SU-DHL-6 (cell line): Measurements from ENCODE around the gene VCAN.

Source experiments
- H2AFZ ChIP-seq: fragments of 200-600 bp; sonication (generic); 2 replicates; pipeline ENCODE4 v1.6.1; 2014; ENCODE audit warnings: low read depth, mild to moderate bottlenecking, moderate library complexity, mixed read lengths, antibody characterized with exemption, low read length; ENCODE audit not compliant: severe bottlenecking
- H3F3A ChIP-seq: fragments of 200-600 bp; shearing (Covaris generic); 2 replicates; pipeline ENCODE4 v1.6.0; 2016; ENCODE audit warnings: antibody characterized with exemption, mild to moderate bottlenecking; ENCODE audit not compliant: insufficient read depth
- H3K27ac ChIP-seq: fragments of 200-600 bp; sonication (generic); 2 replicates; pipeline ENCODE4 v1.5.1; 2016; ENCODE audit warnings: low read depth, mild to moderate bottlenecking, low read length, moderate library complexity, mixed read lengths
- H3K27me3 ChIP-seq: fragments of 200-600 bp; sonication (generic), shearing (Covaris generic); 2 replicates; pipeline ENCODE4 v1.6.0; 2014; ENCODE audit warnings: mild to moderate bottlenecking, low read length
- H3K36me3 ChIP-seq: fragments of 200-600 bp; sonication (generic); 2 replicates; pipeline ENCODE4 v1.6.1; 2014; ENCODE audit warnings: mild to moderate bottlenecking, low read length, mixed read lengths
- H3K4me2 ChIP-seq: fragments of 300-600, 200-600 bp; shearing (Covaris generic), sonication (generic); 2 replicates; pipeline ENCODE4 v1.6.0; 2014; ENCODE audit warnings: low read length, low read depth, mild to moderate bottlenecking; ENCODE audit not compliant: poor library complexity, severe bottlenecking
- H3K4me3 ChIP-seq: fragments of 200-600 bp; sonication (generic); 2 replicates; pipeline ENCODE4 v1.5.1; 2014; ENCODE audit warnings: antibody characterized with exemption, low read length, mild to moderate bottlenecking, mixed read lengths; ENCODE audit not compliant: insufficient read depth, poor library complexity, severe bottlenecking
- H3K79me2 ChIP-seq: fragments of 200-600 bp; sonication (generic); 2 replicates; pipeline ENCODE4 v1.6.1; 2014; ENCODE audit warnings: mild to moderate bottlenecking, low read length, moderate library complexity; ENCODE audit not compliant: insufficient read depth
- H3K9ac ChIP-seq: fragments of 200-600 bp; sonication (generic); 2 replicates; pipeline ENCODE4 v1.7.0; 2014; ENCODE audit warnings: mild to moderate bottlenecking, low read length
- H3K9me2 ChIP-seq: fragments of 200-600 bp; sonication (generic); replicated peaks from 2 replicates; pipeline ENCODE4 v1.6.1; 2014; ENCODE audit warnings: low read length; ENCODE audit not compliant: insufficient read depth
- H3K9me3 ChIP-seq: fragments of 200-600 bp; sonication (generic); 2 replicates; pipeline ENCODE4 v1.6.1; 2014; ENCODE audit warnings: low read length, mixed read lengths; ENCODE audit not compliant: insufficient read depth
- H4K20me1 ChIP-seq: fragments of 200-600 bp; sonication (generic); 2 replicates; pipeline ENCODE4 v1.6.1; 2014; ENCODE audit warnings: low read depth, mild to moderate bottlenecking, antibody characterized with exemption, low read length, moderate library complexity, mixed read lengths
- EZH2phosphoT487 ChIP-seq: fragments of 200-600 bp; sonication (generic), shearing (Covaris generic); conservative IDR thresholded peaks from 2 replicates; pipeline ENCODE4 v1.6.1; 2018; ENCODE audit warnings: mild to moderate bottlenecking, antibody characterized with exemption, low read length, moderate library complexity, mixed read lengths
- TF ChIP-seq, protein P1 (sequence below): fragments of 200-600 bp; sonication (generic); IDR thresholded peaks from one replicate; pipeline ENCODE4 v1.5.1; 2017; ENCODE audit warnings: antibody characterized with exemption, mild to moderate bottlenecking, low read length, moderate library complexity; ENCODE audit not compliant: insufficient read depth, poor library complexity, severe bottlenecking

Gene VCAN

GRCh38 chr5:83440826-83441225 lies 30.7 kb upstream of the VCAN start:
- H3K27ac ChIP-seq, result no peak overlapping the region

DNA sequence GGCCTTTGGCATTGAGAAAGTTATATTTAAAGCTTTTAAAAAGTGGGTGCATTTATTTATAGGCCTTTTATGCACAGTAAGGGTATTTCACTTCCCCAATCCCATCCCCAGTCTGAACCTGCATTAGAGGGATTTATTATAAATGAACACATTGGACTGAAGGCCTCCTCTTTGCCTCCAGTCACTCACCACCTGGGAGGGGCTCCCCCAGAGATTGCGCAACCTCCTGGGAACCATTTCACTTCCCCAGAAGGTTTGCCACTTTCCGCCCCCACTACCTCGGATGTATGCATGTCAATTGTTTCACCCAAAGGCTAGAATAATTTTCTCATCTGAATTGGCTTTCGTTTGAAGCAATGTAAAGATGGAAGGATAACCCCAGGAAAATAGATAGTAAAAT lies 29.8 kb upstream of the VCAN start:
- H3K4me2 ChIP-seq, result no peak overlapping the region
- no peak overlapping the region for H3K4me3 ChIP-seq
- no peak overlapping the region for H2AFZ ChIP-seq
- H3K9me2 ChIP-seq, result no peaks in the 10 kb centered on the region
- no peak overlapping the region for H3K27ac ChIP-seq
- H3K9me3 ChIP-seq, result no peaks in the 10 kb centered on the region
- TF ChIP-seq EZH2phosphoT487, result no peak
- TF ChIP-seq, protein P1, sequence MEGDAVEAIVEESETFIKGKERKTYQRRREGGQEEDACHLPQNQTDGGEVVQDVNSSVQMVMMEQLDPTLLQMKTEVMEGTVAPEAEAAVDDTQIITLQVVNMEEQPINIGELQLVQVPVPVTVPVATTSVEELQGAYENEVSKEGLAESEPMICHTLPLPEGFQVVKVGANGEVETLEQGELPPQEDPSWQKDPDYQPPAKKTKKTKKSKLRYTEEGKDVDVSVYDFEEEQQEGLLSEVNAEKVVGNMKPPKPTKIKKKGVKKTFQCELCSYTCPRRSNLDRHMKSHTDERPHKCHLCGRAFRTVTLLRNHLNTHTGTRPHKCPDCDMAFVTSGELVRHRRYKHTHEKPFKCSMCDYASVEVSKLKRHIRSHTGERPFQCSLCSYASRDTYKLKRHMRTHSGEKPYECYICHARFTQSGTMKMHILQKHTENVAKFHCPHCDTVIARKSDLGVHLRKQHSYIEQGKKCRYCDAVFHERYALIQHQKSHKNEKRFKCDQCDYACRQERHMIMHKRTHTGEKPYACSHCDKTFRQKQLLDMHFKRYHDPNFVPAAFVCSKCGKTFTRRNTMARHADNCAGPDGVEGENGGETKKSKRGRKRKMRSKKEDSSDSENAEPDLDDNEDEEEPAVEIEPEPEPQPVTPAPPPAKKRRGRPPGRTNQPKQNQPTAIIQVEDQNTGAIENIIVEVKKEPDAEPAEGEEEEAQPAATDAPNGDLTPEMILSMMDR, result no peak
- no peaks in the 10 kb centered on the region for H4K20me1 ChIP-seq
- H3K36me3 ChIP-seq, result no peaks in the 10 kb centered on the region
- no peak overlapping the region for H3K9ac ChIP-seq
- H3F3A ChIP-seq, result no peaks in the 10 kb centered on the region
- H3K79me2 ChIP-seq, result no peaks in the 10 kb centered on the region
- H3K27me3 ChIP-seq, result no peaks in the 10 kb centered on the region

More at GRCh38 chr5:83440826-83441225, 30.7 kb upstream of the VCAN start:
- Histone ChIP-seq H3K9me2 (no peaks in the 10 kb centered on the region), H3F3A (no peaks in the 10 kb centered on the region), H3K36me3 (no peaks in the 10 kb centered on the region), H3K4me3 (no peak overlapping the region), H3K79me2 (no peaks in the 10 kb centered on the region), H3K27me3 (no peaks in the 10 kb centered on the region), H2AFZ (no peak overlapping the region), H3K9me3 (no peaks in the 10 kb centered on the region), H3K9ac (no peak overlapping the region), H4K20me1 (no peaks in the 10 kb centered on the region), H3K4me2 (no peak overlapping the region)
- TF ChIP-seq, protein P1, result no peak
- TF ChIP-seq EZH2phosphoT487, result no peak

GRCh38 chr5:83443534-83443933 lies 28.0 kb upstream of the VCAN start:
- Histone ChIP-seq H4K20me1 (no peaks in the 10 kb centered on the region), H3K9ac (no peak overlapping the region), H3K79me2 (no peaks in the 10 kb centered on the region), H3K4me3 (no peak overlapping the region), H3K27ac (no peak overlapping the region), H3K36me3 (no peaks in the 10 kb centered on the region), H2AFZ (no peak overlapping the region), H3K27me3 (no peaks in the 10 kb centered on the region), H3F3A (no peaks in the 10 kb centered on the region), H3K9me2 (no peaks in the 10 kb centered on the region), H3K4me2 (no peak overlapping the region), H3K9me3 (no peaks in the 10 kb centered on the region)
- TF ChIP-seq, protein P1, result no peak
- TF ChIP-seq EZH2phosphoT487, result no peak

- no peaks in the 10 kb centered on the region for H3K9me3 ChIP-seq
- H3K9ac ChIP-seq, result no peak overlapping the region
- no peak for TF ChIP-seq EZH2phosphoT487
- TF ChIP-seq, protein P1, result no peak
- no peaks in the 10 kb centered on the region for H3K9me2 ChIP-seq
- no peak overlapping the region for H2AFZ ChIP-seq
- no peak overlapping the region for H3K27ac ChIP-seq
- no peaks in the 10 kb centered on the region for H3F3A ChIP-seq
- no peaks in the 10 kb centered on the region for H3K36me3 ChIP-seq
- H4K20me1 ChIP-seq, result no peaks in the 10 kb centered on the region
- no peak overlapping the region for H3K4me3 ChIP-seq
- no peaks in the 10 kb centered on the region for H3K27me3 ChIP-seq
- H3K4me2 ChIP-seq, result no peak overlapping the region
- no peaks in the 10 kb centered on the region for H3K79me2 ChIP-seq
Measured at GRCh38 chr5:83444445-83444844, 27.1 kb upstream of the VCAN start.
